GM21515 (cell line): Measurements from ENCODE around the gene LNP1.
A peak's percentile ranks its signal among the peaks of the same experiment; 100 is the strongest.
"Not testable (repeated sequence)": the region's sequence is repeated elsewhere in the genome, so short reads cannot be mapped to it uniquely, and the experiment has no call there.

Experiments
- ATAC-seq: cut with Tn5 transposase; IDR thresholded peaks from one replicate; pipeline ENCODE4 v1.9.1; 2021; ENCODE audit not compliant: unreplicated experiment

Gene LNP1

GRCh38 chr3:100400780-100401673 lies at the start of gene LNP1, which contains the start of gene TOMM70:
Gene LNP1 (plus strand): TSS chr3:100401539. CDS start chr3:100429730, 28,191 bp downstream.
Gene TOMM70 (minus strand): TSS chr3:100401089. CDS start chr3:100400949, 140 bp downstream.
- peak; percentile 91 for ATAC-seq

GRCh38 chr3:100351770-100352169 lies 49.6 kb upstream of the LNP1 start:
- ATAC-seq, result not testable (repeated sequence)

- no peak for ATAC-seq
Observed at GRCh38 chr3:100352296-100353231, 48.8 kb upstream of the LNP1 start.

- ATAC-seq, result no peak
Observed at GRCh38 chr3:100354850-100355249, 46.5 kb upstream of the LNP1 start.

- no peak for ATAC-seq
Observed at GRCh38 chr3:100358413-100358812, 42.9 kb upstream of the LNP1 start.

GRCh38 chr3:100359035-100359434 lies 42.3 kb upstream of the LNP1 start:
- ATAC-seq, result no peak

GRCh38 chr3:100360757-100361496 lies 40.4 kb upstream of the LNP1 start:
- ATAC-seq, result no peak

- ATAC-seq, result no peak
Observed at GRCh38 chr3:100361897-100362296, 39.4 kb upstream of the LNP1 start.

GRCh38 chr3:100364421-100364820 lies 36.9 kb upstream of the LNP1 start:
- ATAC-seq, result no peak

GRCh38 chr3:100366424-100366823 lies 34.9 kb upstream of the LNP1 start:
- no peak for ATAC-seq

- no peak for ATAC-seq
Observed at GRCh38 chr3:100368441-100368840, 32.9 kb upstream of the LNP1 start.

GRCh38 chr3:100370756-100371155 lies 30.6 kb upstream of the LNP1 start:
- no peak for ATAC-seq

- no peak for ATAC-seq
Observed at GRCh38 chr3:100374521-100374920, 26.8 kb upstream of the LNP1 start.

GRCh38 chr3:100376301-100376700 lies 25.0 kb upstream of the LNP1 start:
- ATAC-seq, result no peak

GRCh38 chr3:100384733-100385525 lies 16.4 kb upstream of the LNP1 start:
- ATAC-seq, result no peak

GRCh38 chr3:100386437-100387074 lies 14.8 kb upstream of the LNP1 start:
- ATAC-seq, result no peak

GRCh38 chr3:100389025-100389424 lies 12.3 kb upstream of the LNP1 start:
- ATAC-seq, result no peak

GRCh38 chr3:100395679-100396431 lies 5.5 kb upstream of the LNP1 start:
- no peak for ATAC-seq

GRCh38 chr3:100396967-100397366 lies 4.4 kb upstream of the LNP1 start:
- no peak for ATAC-seq
